GM23248 (cell line): ENCODE results near the gene C1orf87. TPM values are rescaled to one million over a fixed set of nuclear protein-coding genes. Genes with fewer than 3 reads are reported as not detected.

Source experiments
- DNase-seq: peaks from one replicate; pipeline ENCODE4 v3.0.0-alpha.2; 2015
- H2AFZ ChIP-seq: fragments of 200-600 bp; sonication (generic); 2 replicates; pipeline ENCODE4 v1.6.1; 2016; ENCODE audit warnings: antibody characterized with exemption
- H3F3A ChIP-seq: fragments of 200-600 bp; sonication (generic); 2 replicates; pipeline ENCODE4 v1.6.1; 2016; ENCODE audit warnings: mild to moderate bottlenecking, antibody characterized with exemption, mixed run types; ENCODE audit not compliant: insufficient read depth
- H3K27ac ChIP-seq: fragments of 200-600 bp; sonication (generic); 2 replicates; pipeline ENCODE4 v1.5.1; 2016; ENCODE audit warnings: mild to moderate bottlenecking
- H3K27me3 ChIP-seq: fragments of 200-600 bp; sonication (generic); replicated peaks from 2 replicates; pipeline ENCODE4 v1.6.1; 2016; ENCODE audit warnings: mild to moderate bottlenecking; ENCODE audit not compliant: insufficient read depth
- H3K36me3 ChIP-seq: fragments of 200-600 bp; sonication (generic); 2 replicates; pipeline ENCODE4 v1.6.1; 2016; ENCODE audit warnings: low read depth, mild to moderate bottlenecking
- H3K4me1 ChIP-seq: fragments of 200-600 bp; sonication (generic); 2 replicates; pipeline ENCODE4 v1.6.1; 2016; ENCODE audit warnings: mild to moderate bottlenecking; ENCODE audit not compliant: insufficient read depth
- H3K4me2 ChIP-seq: fragments of 200-600 bp; sonication (generic); one replicate; pipeline ENCODE4 v1.6.1; 2016; ENCODE audit warnings: mild to moderate bottlenecking; ENCODE audit not compliant: unreplicated experiment
- H3K4me3 ChIP-seq: fragments of 200-600 bp; sonication (generic); 2 replicates; pipeline ENCODE4 v1.5.1; 2016; ENCODE audit warnings: mild to moderate bottlenecking
- H3K79me2 ChIP-seq: fragments of 200-600 bp; sonication (generic); 2 replicates; pipeline ENCODE4 v1.6.1; 2016; ENCODE audit warnings: mild to moderate bottlenecking; ENCODE audit not compliant: insufficient read depth
- H3K9ac ChIP-seq: fragments of 200-600 bp; sonication (generic); 2 replicates; pipeline ENCODE4 v1.6.1; 2016; ENCODE audit warnings: mild to moderate bottlenecking
- H3K9me2 ChIP-seq: fragments of 200-600 bp; sonication (generic); 2 replicates; pipeline ENCODE4 v1.6.1; 2016; ENCODE audit warnings: mixed run types, mild to moderate bottlenecking, moderate library complexity; ENCODE audit not compliant: insufficient read depth
- H3K9me3 ChIP-seq: fragments of 200-600 bp; sonication (generic); one replicate; pipeline ENCODE4 v1.6.1; 2017; ENCODE audit warnings: low read depth
- H4K20me1 ChIP-seq: fragments of 200-600 bp; sonication (generic); 2 replicates; pipeline ENCODE4 v1.6.0; 2016; ENCODE audit not compliant: insufficient read depth
- EZH2 ChIP-seq: fragments of 200-600 bp; sonication (generic); IDR thresholded peaks from 2 replicates; pipeline ENCODE4 v1.6.1; 2018; ENCODE audit warnings: antibody characterized with exemption, mild to moderate bottlenecking; ENCODE audit not compliant: insufficient read depth, poor library complexity, severe bottlenecking
- EZH2phosphoT487 ChIP-seq: fragments of 200-600 bp; sonication (generic); IDR thresholded peaks from 2 replicates; pipeline ENCODE4 v1.6.1; 2018; ENCODE audit warnings: antibody characterized with exemption, moderate library complexity, mild to moderate bottlenecking, low read depth; ENCODE audit not compliant: insufficient read depth
- WGBS, 2 experiments: methylation state at CpG; one replicate each; pipeline ENCODE4 v1.1.6; 2015 to 2017; ENCODE audit warnings: low lambda C conversion rate in 2 of 2, low coverage in 1 of 2; ENCODE audit errors: missing lambda C conversion rate in 2 of 2; 5-methylcytosine and 5-hydroxymethylcytosine counted together
- in situ Hi-C: fragments of 300-500 bp; cut with MboI; formaldehyde crosslinking; loops from 2 replicates; pipeline ENCODE4 v1.15.0; 2020
- polyA plus RNA-seq: library from polyadenylated mRNA; unstranded; fragments of >200 nt; fragmentation: Nextera tagmentation; extraction: Ambion mirVana; gene quantifications from 2 replicates; pipeline ENCODE4 v1.2.1, GENCODE V29; 2016
- total RNA-seq: library from RNA; depleted of rRNA; stranded (reverse); fragments of >200 nt; shearing (Covaris generic); gene quantifications from 2 replicates; pipeline ENCODE4 v1.2.3, GENCODE V29; 2014

C1orf87 gene
- total and polyA plus RNA-seq, 2 experiments from 2014 or later, result not detected

DNA sequence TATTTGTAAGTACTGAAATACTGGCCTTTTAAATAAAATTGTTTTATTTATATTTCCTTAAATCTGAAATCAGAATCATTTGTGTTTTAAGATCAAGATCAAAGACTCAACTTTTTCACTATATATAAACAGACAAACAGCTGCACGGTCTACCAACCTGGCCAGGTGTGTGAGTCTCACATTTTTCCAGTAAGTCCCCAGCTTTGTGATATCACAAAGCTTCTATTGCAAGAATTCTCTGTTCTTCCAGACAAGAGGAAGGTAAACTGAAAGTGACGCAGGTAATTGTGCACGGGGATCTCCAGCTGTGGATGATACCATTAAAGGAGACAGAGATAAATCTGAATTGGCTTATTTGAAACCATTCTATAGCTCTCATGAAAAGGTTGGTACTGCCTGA, 105.8 kb downstream of the C1orf87 start:
- H3F3A ChIP-seq, result no peaks in the 10 kb centered on the region
- no peak overlapping the region for H3K9ac ChIP-seq
- no peak overlapping the region for H3K4me3 ChIP-seq
- no peaks in the 10 kb centered on the region for H3K9me3 ChIP-seq
- no peaks in the 10 kb centered on the region for H3K79me2 ChIP-seq
- no peaks in the 10 kb centered on the region for H3K36me3 ChIP-seq
- in situ Hi-C loops, result no loop called here
- H3K27ac ChIP-seq, result no peak overlapping the region
- no peaks in the 10 kb centered on the region for H4K20me1 ChIP-seq
- 88 to 95% methylated on average over 3 of the region's 3 CpGs for WGBS, 2 experiments
- TF ChIP-seq EZH2, result no peak
- TF ChIP-seq EZH2phosphoT487, result no peak
- no peak overlapping the region for H3K4me2 ChIP-seq
- no peak overlapping the region for H2AFZ ChIP-seq
- H3K4me1 ChIP-seq, result no peaks in the 10 kb centered on the region
- no peaks in the 10 kb centered on the region for H3K9me2 ChIP-seq
- DNase-seq, result no peak
- no peaks in the 10 kb centered on the region; the same call in 1 of the 2 replicates for H3K27me3 ChIP-seq

DNA sequence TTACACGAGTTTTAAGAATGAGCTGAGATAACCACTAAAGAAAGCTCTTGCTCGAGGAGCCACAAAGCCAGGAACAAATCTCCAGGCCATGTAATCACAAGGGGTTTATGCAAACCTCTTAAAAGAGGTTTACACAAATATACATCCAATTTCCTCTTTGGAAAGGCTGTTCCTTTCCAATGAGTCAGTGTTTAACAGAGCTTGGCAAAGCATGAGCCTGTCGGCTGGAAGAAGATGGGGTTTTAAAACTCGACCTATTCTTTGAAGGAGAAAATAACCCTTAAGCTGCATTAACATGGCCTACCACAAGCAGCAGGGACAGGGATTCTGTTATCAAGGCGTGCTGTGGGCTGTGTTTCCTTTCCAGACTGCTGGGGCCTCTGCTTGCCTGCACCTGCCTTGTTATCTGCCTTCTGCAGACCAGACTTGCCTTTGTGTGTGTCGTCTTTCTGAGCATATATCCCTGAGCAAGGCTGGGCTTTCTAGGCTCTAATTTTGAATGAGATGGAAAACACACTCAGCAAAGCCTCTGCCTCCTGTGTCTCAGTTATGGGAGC, 106.4 kb downstream of the C1orf87 start:
- WGBS, 2 experiments, result 49 to 50% methylated on average over 6 of the region's 6 CpGs
- Histone ChIP-seq H3K27me3 (no peaks in the 10 kb centered on the region), H3K4me3 (no peak overlapping the region), H3K4me2 (no peak overlapping the region), H3F3A (no peaks in the 10 kb centered on the region), H3K79me2 (no peaks in the 10 kb centered on the region), H4K20me1 (no peaks in the 10 kb centered on the region), H2AFZ (no peak overlapping the region), H3K9me2 (no peaks in the 10 kb centered on the region), H3K9me3 (no peaks in the 10 kb centered on the region), H3K9ac (no peak overlapping the region), H3K36me3 (no peaks in the 10 kb centered on the region), H3K4me1 (no peaks in the 10 kb centered on the region), H3K27ac (no peak overlapping the region)
- DNase-seq, result peak; percentile 36
- in situ Hi-C loops, result no loop called here
- TF ChIP-seq EZH2 (no peak), EZH2phosphoT487 (no peak)

DNA sequence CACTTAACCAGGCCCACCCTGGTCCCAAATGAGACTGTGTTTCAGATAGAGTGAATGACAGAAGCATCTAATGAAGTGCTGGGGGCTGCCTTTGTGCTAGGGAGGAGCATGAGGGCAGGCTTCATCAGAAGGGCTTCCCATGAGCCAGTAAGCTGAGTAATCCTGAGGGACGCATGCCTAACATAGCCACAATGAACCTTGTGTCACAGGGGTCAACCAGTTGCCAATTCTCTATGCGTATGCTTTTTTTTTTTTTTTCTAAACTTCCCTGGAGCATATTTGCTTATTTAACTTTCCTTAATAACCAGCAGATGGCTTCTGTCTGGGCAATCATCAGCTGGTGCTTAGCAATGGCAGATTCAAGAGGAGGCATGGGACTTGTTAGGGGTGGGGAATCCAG, 121.5 kb downstream of the C1orf87 start:
- DNase-seq, result no peak
- no peaks in the 10 kb centered on the region for H3K4me1 ChIP-seq
- no peak overlapping the region for H3K4me3 ChIP-seq
- WGBS, 2 experiments, result 35 to 48% methylated on average over 2 of the region's 2 CpGs
- H3K9ac ChIP-seq, result no peak overlapping the region
- TF ChIP-seq EZH2 (no peak), EZH2phosphoT487 (no peak)
- H3K4me2 ChIP-seq, result no peak overlapping the region
- H2AFZ ChIP-seq, result no peak overlapping the region
- in situ Hi-C loops, result no loop called here
- 0 out of 2 replicates have a peak, but pooled peaks cover 3% of the 10 kb centered on the region for H3K27me3 ChIP-seq
- no peaks in the 10 kb centered on the region for H3K9me3 ChIP-seq
- H3K79me2 ChIP-seq, result no peaks in the 10 kb centered on the region
- H3F3A ChIP-seq, result no peaks in the 10 kb centered on the region
- H3K36me3 ChIP-seq, result no peaks in the 10 kb centered on the region
- H4K20me1 ChIP-seq, result no peaks in the 10 kb centered on the region
- no peaks in the 10 kb centered on the region for H3K9me2 ChIP-seq
- no peak overlapping the region for H3K27ac ChIP-seq

DNA sequence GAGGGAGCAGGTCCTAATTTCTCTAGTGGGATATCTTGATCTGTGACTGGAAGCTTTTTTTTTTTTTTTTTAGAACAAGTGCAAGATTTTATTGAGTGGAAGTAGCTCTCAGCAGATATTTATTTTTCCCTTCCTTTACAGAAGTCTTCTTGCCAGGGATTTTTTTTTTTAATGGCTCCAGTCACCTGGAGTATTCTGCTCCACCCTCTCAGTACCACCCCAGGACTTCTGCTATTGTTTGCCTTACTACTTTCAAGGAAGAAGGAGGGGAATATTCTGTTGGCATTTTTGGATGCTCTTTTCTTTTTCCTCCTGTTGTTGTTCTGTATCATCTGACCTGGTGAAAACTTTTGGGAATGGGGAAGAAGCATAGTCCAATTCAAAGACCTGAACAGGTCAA, 123.9 kb downstream of the C1orf87 start:
- H3K36me3 ChIP-seq, result no peaks in the 10 kb centered on the region
- H3F3A ChIP-seq, result no peaks in the 10 kb centered on the region
- H3K79me2 ChIP-seq, result no peaks in the 10 kb centered on the region
- no peak overlapping the region for H3K27ac ChIP-seq
- no peak overlapping the region for H3K4me2 ChIP-seq
- H3K4me1 ChIP-seq, result no peaks in the 10 kb centered on the region
- no peak overlapping the region for H3K4me3 ChIP-seq
- DNase-seq, result no peak
- H2AFZ ChIP-seq, result no peak overlapping the region
- H4K20me1 ChIP-seq, result no peaks in the 10 kb centered on the region
- no peak overlapping the region for H3K9ac ChIP-seq
- in situ Hi-C loops, result loop anchor here (25.0 kb wide), 1 partner anchor 1212 kb away; no protein-coding TSS in a partner anchor
- 0 out of 2 replicates have a peak, but pooled peaks cover 3% of the 10 kb centered on the region for H3K27me3 ChIP-seq
- H3K9me3 ChIP-seq, result no peaks in the 10 kb centered on the region
- no peak for TF ChIP-seq EZH2phosphoT487
- no peak for TF ChIP-seq EZH2
- no peaks in the 10 kb centered on the region for H3K9me2 ChIP-seq

DNA sequence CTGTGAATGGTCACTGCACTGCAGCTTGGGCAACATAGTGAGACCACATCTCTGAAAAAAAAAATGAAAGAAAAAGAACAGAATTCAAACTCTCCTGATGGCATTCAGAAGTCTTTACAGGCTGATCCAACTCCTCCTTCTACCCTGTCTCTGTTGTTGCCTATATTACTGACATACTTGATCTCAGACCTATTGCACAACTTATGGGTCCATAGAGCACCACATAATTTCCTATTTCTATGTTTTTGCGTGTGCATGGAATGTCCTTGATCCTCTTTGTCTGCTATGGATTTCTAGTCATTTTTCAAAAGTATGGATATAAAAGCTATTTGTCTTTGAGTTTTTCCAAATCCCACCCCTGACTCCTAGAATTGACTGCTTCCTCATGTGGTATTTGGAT, 124.6 kb downstream of the C1orf87 start:
- no peak overlapping the region for H3K4me2 ChIP-seq
- no peaks in the 10 kb centered on the region for H3F3A ChIP-seq
- no peaks in the 10 kb centered on the region for H4K20me1 ChIP-seq
- TF ChIP-seq EZH2phosphoT487 (no peak), EZH2 (no peak)
- H3K36me3 ChIP-seq, result no peaks in the 10 kb centered on the region
- H3K9me3 ChIP-seq, result no peaks in the 10 kb centered on the region
- no peaks in the 10 kb centered on the region for H3K79me2 ChIP-seq
- WGBS, 2 experiments, result 3 to 9% methylated on average over 1 of the region's 1 CpG
- no peak overlapping the region for H3K9ac ChIP-seq
- no peak for DNase-seq
- H3K27me3 ChIP-seq, result 0 out of 2 replicates have a peak, but pooled peaks cover 3% of the 10 kb centered on the region
- H3K27ac ChIP-seq, result no peak overlapping the region
- in situ Hi-C loops, result loop anchor here (25.0 kb wide), 1 partner anchor 1212 kb away; no protein-coding TSS in a partner anchor
- H3K9me2 ChIP-seq, result no peaks in the 10 kb centered on the region
- no peaks in the 10 kb centered on the region for H3K4me1 ChIP-seq
- H3K4me3 ChIP-seq, result no peak overlapping the region
- H2AFZ ChIP-seq, result no peak overlapping the region
